C4-2B (cell line): ENCODE data around the gene KRTAP5-1.

Experiments used
- H3K27ac ChIP-seq: fragments of 450-650 bp; 2 replicates; pipeline ENCODE4 v1.5.1; 2017
- ZFX ChIP-seq: fragments of 450-650 bp; IDR thresholded peaks from 2 replicates; pipeline ENCODE4 v1.6.1; 2017
- TF ChIP-seq, protein P1 (sequence below): fragments of 450-650 bp; conservative IDR thresholded peaks from 2 replicates; pipeline ENCODE4 v1.5.1; 2017; ENCODE audit warnings: mild to moderate bottlenecking

KRTAP5-1 gene

DNA sequence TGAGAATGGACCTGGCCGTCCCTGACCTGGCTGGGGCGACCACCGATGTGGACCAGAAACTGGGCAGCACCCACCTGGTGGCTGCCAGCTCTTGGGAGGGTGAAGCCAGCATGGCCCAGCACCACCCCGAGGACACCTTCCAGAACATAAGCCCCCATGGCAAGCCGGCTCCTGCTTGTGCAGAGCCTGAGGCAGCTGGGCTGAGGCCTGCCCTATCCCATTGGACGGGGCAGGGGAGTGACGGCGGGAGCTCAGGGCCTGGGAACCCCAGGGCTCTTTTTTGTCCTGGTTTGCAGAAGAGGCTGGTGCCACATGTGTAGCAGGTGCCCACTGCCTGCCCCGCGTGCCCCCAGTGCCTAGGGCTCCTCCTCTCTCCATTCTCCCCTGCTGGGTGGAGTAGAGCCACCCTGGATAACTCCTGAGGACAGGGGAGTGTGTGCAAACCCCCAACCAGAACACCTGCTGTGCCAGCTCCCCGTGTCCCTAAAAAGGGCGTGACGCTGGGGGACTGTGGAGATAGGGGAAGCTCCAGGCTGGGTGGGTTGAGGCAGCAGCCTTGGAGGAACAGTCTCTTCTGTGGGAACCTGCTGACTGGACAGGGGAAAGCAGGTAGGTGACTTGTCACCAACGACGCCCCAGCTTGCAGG is 25.0 kb downstream of the KRTAP5-1 start:
- TF ChIP-seq ZFX, result no peak
- TF ChIP-seq, protein P1, sequence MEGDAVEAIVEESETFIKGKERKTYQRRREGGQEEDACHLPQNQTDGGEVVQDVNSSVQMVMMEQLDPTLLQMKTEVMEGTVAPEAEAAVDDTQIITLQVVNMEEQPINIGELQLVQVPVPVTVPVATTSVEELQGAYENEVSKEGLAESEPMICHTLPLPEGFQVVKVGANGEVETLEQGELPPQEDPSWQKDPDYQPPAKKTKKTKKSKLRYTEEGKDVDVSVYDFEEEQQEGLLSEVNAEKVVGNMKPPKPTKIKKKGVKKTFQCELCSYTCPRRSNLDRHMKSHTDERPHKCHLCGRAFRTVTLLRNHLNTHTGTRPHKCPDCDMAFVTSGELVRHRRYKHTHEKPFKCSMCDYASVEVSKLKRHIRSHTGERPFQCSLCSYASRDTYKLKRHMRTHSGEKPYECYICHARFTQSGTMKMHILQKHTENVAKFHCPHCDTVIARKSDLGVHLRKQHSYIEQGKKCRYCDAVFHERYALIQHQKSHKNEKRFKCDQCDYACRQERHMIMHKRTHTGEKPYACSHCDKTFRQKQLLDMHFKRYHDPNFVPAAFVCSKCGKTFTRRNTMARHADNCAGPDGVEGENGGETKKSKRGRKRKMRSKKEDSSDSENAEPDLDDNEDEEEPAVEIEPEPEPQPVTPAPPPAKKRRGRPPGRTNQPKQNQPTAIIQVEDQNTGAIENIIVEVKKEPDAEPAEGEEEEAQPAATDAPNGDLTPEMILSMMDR, result no peak
- H3K27ac ChIP-seq, result peak overlapping the region; percentile 98

DNA sequence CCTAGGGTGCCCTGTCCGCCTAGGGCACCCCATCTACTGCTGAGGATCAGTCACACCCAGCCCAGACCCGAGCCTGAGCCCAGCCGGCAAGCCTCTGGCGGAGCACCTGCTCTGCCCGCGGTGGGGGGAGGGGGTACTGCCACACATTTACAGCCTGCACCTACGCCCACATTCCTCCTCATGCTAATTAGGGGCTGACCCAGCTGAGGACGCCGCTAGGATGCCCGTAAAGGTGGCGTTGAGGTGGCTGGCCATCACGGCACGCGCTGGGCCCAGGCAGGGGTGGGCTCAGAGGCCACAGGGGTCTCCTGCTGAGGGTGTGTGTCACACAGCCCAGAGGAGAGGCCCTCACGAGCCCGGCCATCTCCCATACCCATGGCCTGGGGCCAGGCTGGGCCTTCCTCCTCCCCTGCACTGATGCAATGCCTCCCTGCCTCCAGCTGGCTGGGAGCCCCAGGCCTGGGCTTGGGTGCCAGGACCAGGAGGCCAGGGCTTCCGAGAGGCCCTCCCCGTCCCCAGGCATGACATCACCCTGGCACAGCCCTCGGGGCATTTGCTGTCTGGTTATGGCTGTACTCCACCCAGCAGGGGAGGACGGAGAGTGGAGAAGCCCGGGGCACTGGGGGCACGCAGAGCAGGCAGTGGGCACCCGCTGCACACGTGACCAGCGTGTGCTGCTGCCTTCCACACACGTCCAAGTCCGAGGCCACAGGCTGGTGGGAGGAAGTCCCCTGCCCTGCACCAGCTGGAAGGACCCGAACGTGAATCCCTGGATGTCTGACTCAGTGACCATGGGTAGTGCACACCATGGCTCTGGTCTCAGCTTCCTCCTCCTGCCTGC is 25.8 kb downstream of the KRTAP5-1 start:
- H3K27ac ChIP-seq, result peak overlapping the region; percentile 98
- no peak for TF ChIP-seq ZFX
- TF ChIP-seq, protein P1, result no peak

DNA sequence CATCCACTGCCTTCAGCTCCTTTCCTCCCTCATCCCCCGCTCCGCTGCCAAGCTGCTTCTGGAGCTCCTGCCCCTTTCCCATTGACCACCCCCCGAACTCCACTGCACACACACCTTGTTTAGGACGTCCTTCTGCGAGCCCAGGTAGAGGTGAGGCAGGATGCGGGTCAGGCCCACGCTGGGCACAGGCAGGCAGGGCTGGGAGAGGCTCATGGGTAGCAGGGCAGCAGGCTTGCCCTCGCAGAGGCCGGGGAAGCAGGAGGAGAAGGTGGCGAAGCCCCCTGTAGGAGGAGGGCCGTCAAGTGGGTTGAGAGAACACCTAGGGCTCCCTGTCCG is 26.3 kb downstream of the KRTAP5-1 start:
- TF ChIP-seq, protein P1, result no peak
- TF ChIP-seq ZFX, result no peak

DNA sequence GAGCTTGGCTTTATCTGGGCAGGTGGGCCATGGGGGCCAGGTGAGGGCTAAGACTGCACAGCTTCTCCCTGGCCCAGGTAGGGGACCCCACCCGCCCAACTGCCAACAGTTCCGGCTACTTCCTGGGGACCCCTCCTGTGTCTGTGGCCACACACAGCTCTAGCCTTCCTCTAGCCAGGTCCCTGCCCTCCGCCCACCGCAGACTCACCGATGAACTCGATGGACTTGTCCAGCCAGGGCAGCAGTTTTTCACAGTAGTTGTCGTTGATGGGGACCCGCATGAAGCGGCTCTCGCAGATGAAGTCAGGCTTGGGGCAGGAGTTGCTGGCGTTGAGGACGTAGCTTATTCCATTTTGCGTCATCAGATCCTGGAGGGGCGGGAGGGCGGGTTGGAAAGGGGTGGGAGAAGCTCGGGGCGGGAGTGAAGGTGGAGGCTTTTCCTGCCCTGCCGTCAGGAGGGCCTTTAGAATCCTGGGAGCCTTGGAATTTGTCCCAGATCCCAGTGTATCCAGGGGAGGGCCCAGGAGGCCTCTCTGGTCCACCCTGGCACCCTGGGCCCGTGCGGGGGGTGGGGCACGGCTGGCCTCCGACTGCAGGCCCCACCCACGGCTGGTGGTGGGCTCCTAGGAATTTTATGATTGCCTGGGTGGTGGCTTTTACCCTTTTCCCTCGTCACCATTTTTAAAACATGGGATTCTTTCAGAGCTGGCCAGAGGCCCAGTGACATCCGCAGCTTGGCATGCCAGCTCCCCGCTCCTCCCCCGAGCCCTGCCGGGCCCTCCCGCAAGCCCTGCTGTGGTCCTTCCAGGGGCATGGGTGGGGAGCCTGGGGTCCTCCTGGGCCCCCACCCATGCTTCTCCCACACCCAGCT is 26.9 kb downstream of the KRTAP5-1 start:
- TF ChIP-seq, protein P1, result no peak
- TF ChIP-seq ZFX, result no peak
- peak overlapping the region; percentile 98 for H3K27ac ChIP-seq

More for the DNA sequence above, 26.3 kb downstream of the KRTAP5-1 start:
- H3K27ac ChIP-seq, result peak overlapping the region; percentile 98

DNA sequence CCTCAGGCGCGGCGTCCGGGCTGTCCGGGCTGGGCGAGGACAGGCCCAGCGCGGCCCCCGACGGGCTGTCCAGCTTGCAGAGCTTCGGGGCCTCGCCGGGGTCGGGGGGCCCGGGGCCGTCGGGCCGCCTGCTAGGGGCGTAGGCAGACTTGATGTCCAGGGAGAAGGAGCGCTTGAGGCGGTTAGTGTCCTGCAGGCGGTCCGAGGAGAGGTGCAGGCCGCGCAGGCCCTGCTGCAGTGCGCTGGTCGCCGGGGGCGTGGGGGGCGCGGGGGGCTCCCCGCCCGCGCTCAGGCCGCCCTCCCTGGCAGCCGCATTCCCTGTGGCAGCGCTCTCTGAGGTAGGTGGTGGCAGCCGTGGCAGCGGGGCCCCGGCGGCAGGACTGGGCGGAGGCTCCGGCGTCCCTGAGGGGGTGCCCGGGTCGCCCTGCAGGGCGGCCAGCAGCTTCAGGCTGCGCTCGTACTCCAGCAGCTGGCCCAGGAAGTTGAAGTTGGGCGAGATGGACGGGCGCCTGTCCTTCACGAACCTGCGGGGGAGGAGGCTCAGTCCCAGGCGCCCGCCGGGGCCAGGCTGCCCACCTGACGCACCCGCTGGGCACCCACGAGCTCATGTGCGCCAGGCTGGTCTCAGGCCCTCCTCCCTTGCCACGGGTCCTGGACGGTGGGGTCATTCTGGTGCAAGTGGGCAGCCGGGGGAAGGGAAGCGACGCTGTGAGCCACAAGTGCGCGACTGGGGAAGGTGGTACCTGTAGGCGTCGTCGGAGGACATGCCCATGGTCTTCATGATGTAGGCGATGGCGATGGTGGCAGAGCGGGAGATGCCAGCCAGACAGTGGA is 27.8 kb downstream of the KRTAP5-1 start:
- TF ChIP-seq, protein P1, result no peak
- TF ChIP-seq ZFX, result no peak
- peak overlapping the region; percentile 98 for H3K27ac ChIP-seq

DNA sequence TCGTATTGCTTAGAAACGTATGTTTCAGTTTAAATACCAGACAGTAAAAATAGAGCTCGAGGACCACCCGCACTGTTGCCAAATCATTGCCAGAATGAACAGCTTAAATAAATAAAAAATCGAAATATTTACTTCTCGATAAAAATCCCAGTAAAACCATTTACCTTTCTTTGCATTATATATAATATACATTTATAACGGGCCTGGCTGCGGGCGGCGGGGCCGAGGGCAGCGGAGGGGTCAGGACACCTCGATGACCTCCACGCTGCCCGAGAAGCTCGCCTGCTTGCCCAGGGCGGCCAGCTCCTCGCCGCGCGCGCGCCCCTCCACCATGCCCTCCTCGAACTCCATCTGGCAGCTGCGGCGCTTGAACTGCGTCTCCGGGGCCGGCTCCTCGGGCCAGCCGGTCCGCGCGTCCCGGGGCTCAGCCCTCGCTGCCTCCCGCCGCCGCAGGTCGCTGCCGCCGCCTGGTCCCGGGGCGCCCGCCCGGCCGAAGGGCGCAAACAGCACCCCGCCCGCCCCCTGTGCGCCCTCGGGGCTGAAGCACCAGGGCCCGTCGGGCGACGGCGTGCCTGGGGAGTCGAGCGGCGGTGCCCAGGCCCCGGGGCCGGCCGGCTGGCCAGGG is 28.7 kb downstream of the KRTAP5-1 start:
- TF ChIP-seq, protein P1, result no peak
- TF ChIP-seq ZFX, result no peak
- no peak overlapping the region for H3K27ac ChIP-seq
